ENCODE results near the gene S100A10. TPM values are rescaled to one million over a fixed set of nuclear protein-coding genes. Genes with fewer than 3 reads are reported as not detected.

Gene S100A10
- total RNA-seq, 4 donors from 2014 or later = 57.6 to 155 (median 106) TPM

DNA sequence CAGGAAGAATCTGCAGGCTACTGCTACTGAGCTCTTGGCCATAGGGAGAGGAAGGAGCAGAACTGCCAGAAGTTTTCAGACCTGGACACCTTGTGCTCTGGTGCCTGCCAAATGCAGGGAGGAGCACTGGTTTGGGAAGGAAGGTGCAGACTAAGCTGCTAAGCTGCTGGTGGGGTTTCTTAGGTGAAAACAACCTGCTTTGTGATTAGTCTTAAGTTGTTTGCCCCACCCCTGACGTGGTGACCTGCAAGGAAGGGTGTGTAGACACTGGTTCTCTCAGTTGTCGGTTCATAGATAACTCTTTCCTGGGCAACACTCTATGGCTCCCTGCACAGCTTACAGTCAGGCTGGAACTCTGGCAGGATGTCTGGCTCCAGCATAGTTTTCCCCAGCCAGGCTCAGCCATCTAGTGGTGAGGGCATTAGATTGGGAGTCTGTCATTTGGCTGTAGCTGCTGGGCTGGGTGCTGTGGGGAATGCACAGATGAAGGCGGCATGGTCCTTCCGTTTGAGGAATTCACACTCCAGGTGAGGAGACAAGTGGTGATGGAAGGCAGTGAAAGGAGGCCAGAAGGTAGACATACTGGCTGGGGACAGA, 10.3 kb upstream of the S100A10 start:
- 20 to 60% methylated on average over 1 to 4 of the region's 4 CpGs for WGBS, 2 donors (ENCODE audit: low coverage in 1 of 2)

DNA sequence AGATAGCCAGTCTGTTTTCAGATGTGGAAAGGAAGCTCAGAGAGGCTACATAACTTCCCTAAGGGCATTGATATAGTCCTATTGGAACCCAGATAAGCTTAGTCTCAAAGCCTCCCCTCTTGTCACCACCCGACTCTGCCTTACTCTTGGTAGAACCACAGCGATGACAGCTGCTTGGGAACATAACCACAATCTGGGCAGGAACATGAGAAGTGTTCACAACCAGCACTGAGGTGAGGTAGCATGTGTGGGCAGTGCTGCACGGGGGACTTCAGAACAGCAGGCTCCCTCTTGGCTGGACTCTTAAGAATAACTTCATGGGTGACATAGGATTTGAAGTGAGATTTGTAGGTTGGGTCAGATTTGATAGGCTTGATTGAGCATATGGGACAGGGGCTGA, 9.3 kb upstream of the S100A10 start:
- Histone ChIP-seq H3K9me3 (no peaks in the 10 kb centered on the region), H3K4me1 (peaks cover 0 to 12% (median 0%) of the 10 kb centered on the region in 3 donors), H3K27ac (no peak overlapping the region), H3K4me3 (no peak overlapping the region), H3K27me3 (peaks cover 5% of the 10 kb centered on the region), H3K36me3 (no peaks in the 10 kb centered on the region)
- 70% methylated on average over 2 of the region's 3 CpGs; no CpG with 5 or more reads in 1 of the 2 donors for WGBS, 2 donors (ENCODE audit: low coverage in 1 of 2)
- ATAC-seq = no peak
- TF ChIP-seq POLR2AphosphoS5 (IDR thresholded peaks at IDR 0.05) = no peak
- TF ChIP-seq EP300 (IDR thresholded peaks at IDR 0.05) = no peak
- TF ChIP-seq, protein P1, sequence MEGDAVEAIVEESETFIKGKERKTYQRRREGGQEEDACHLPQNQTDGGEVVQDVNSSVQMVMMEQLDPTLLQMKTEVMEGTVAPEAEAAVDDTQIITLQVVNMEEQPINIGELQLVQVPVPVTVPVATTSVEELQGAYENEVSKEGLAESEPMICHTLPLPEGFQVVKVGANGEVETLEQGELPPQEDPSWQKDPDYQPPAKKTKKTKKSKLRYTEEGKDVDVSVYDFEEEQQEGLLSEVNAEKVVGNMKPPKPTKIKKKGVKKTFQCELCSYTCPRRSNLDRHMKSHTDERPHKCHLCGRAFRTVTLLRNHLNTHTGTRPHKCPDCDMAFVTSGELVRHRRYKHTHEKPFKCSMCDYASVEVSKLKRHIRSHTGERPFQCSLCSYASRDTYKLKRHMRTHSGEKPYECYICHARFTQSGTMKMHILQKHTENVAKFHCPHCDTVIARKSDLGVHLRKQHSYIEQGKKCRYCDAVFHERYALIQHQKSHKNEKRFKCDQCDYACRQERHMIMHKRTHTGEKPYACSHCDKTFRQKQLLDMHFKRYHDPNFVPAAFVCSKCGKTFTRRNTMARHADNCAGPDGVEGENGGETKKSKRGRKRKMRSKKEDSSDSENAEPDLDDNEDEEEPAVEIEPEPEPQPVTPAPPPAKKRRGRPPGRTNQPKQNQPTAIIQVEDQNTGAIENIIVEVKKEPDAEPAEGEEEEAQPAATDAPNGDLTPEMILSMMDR (IDR thresholded peaks at IDR 0.05) = no peak
- TF ChIP-seq POLR2A (IDR thresholded peaks at IDR 0.05) = no peak

More for the DNA sequence above, 10.3 kb upstream of the S100A10 start:
- peaks cover 0 to 12% (median 0%) of the 10 kb centered on the region in 3 donors for H3K4me1 ChIP-seq
- H3K4me3 ChIP-seq = no peak overlapping the region
- no peaks in the 10 kb centered on the region for H3K36me3 ChIP-seq
- H3K27ac ChIP-seq = no peak overlapping the region
- ATAC-seq = no peak
- no peaks in the 10 kb centered on the region for H3K9me3 ChIP-seq
- TF ChIP-seq EP300 (IDR thresholded peaks at IDR 0.05) (no peak), POLR2AphosphoS5 (IDR thresholded peaks at IDR 0.05) (no peak), POLR2A (IDR thresholded peaks at IDR 0.05) (no peak)
- TF ChIP-seq, protein P1 (IDR thresholded peaks at IDR 0.05) = no peak
- H3K27me3 ChIP-seq = peaks cover 7% of the 10 kb centered on the region

GRCh38 chr1:152001631-152002584, 8.2 kb upstream of the S100A10 start:
- TF ChIP-seq POLR2AphosphoS5 (IDR thresholded peaks at IDR 0.05) (peak; percentile 62), EP300 (IDR thresholded peaks at IDR 0.05) (no peak), POLR2A (IDR thresholded peaks at IDR 0.05) (no peak)
- TF ChIP-seq, protein P1 (IDR thresholded peaks at IDR 0.05) = peak; percentile 88 to 95 (median 94)

DNA sequence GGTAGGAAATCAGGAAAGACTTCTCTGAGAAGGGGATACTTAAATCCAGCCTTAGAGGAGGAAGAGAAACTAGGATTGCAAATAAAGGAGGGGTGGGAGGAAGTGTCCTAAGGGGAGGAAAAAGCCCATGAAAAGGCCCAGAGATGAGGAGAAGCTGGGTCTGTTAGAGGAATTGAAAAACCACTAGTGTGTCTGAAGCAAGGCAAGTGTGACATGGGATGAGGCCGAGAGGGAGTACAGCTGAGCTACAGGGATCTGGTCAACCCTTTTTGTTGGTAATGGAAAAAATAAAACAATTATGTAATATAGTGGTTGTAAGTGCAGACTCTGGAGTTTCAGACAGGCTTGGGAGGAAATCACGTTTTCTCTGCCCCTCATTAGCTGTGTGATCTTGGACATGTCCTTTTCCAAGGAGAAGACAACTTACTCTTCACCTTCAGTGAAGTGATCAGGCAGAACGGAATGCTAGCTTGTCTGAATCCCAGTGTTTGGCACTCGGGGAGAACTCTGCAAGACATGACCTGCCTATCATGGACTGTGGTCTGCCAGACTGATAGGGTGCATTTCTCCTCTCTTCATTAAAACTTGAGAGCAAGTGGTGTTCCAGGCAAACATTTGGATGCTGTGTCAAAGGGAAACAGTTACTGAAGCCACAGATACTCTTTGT, 7.4 kb upstream of the S100A10 start:
- H3K27ac ChIP-seq = peak overlapping the region in 3 of 4 donors; percentile 55 to 67 (median 57)
- 40 to 64% methylated on average over 3 to 4 of the region's 4 CpGs for WGBS, 2 donors (ENCODE audit: low coverage in 1 of 2)
- H3K4me3 ChIP-seq = no peak overlapping the region
- no peak for TF ChIP-seq POLR2AphosphoS5 (IDR thresholded peaks at IDR 0.05)
- TF ChIP-seq POLR2A (IDR thresholded peaks at IDR 0.05) = no peak
- TF ChIP-seq, protein P1 (IDR thresholded peaks at IDR 0.05) = no peak
- TF ChIP-seq EP300 (IDR thresholded peaks at IDR 0.05) = no peak
- H3K4me1 ChIP-seq = peaks cover 0 to 12% (median 0%) of the 10 kb centered on the region in 3 donors
- ATAC-seq = peak; percentile 43
- no peaks in the 10 kb centered on the region for H3K36me3 ChIP-seq
- no peaks in the 10 kb centered on the region for H3K9me3 ChIP-seq
- H3K27me3 ChIP-seq = no peaks in the 10 kb centered on the region

More at GRCh38 chr1:152001631-152002584, 8.2 kb upstream of the S100A10 start:
- ATAC-seq = peak; percentile 86
- Histone ChIP-seq H3K9me3 (no peaks in the 10 kb centered on the region), H3K36me3 (no peaks in the 10 kb centered on the region), H3K27ac (peak overlapping the region in 3 of 4 donors; percentile 55 to 67 (median 57)), H3K4me1 (peaks cover 0 to 12% (median 0%) of the 10 kb centered on the region in 3 donors), H3K27me3 (peaks cover 5% of the 10 kb centered on the region), H3K4me3 (no peak overlapping the region)
- WGBS, 2 donors (ENCODE audit: low coverage in 1 of 2) = 56 to 83% methylated on average over 3 to 4 of the region's 4 CpGs
